Ectodermal cell (in vitro differentiated cells): ENCODE measurements around the gene FBXL7.

Experiments used
- H3K27ac ChIP-seq: 2 replicates; pipeline ENCODE4 v1.7.0; 2013; ENCODE audit warnings: mild to moderate bottlenecking, low read depth, low read length; ENCODE audit not compliant: insufficient read depth, poor library complexity, severe bottlenecking
- H3K27me3 ChIP-seq: 2 replicates; pipeline ENCODE4 v1.7.0; 2013; ENCODE audit warnings: mild to moderate bottlenecking, low read length; ENCODE audit not compliant: insufficient read depth, control insufficient read depth, poor library complexity, severe bottlenecking
- H3K36me3 ChIP-seq: one replicate; pipeline ENCODE4 v1.7.0; 2013; ENCODE audit warnings: low read length; ENCODE audit not compliant: control insufficient read depth, insufficient read depth
- H3K4me1 ChIP-seq: one replicate; pipeline ENCODE4 v1.7.0; 2013; ENCODE audit warnings: low read length; ENCODE audit not compliant: control insufficient read depth, insufficient read depth
- H3K4me3 ChIP-seq: 2 replicates; pipeline ENCODE4 v1.7.0; 2013; ENCODE audit warnings: low read depth, low read length, control low read depth; ENCODE audit not compliant: insufficient read depth
- H3K9me3 ChIP-seq: 2 replicates; pipeline ENCODE4 v1.7.0; 2013; ENCODE audit warnings: mild to moderate bottlenecking, low read length, moderate library complexity; ENCODE audit not compliant: control insufficient read depth
- WGBS, 2 experiments: methylation state at CpG; one replicate each; pipeline ENCODE4 v1.1.7; 2013; ENCODE audit warnings: missing lambda C conversion rate in 2 of 2; 5-methylcytosine and 5-hydroxymethylcytosine counted together

FBXL7 gene

GRCh38 chr5:15520856-15521255 is 20.9 kb downstream of the FBXL7 start:
- Histone ChIP-seq H3K4me1 (peaks cover 17% of the 10 kb centered on the region), H3K4me3 (no peak overlapping the region), H3K36me3 (no peaks in the 10 kb centered on the region), H3K27me3 (no peaks in the 10 kb centered on the region), H3K27ac (no peak overlapping the region), H3K9me3 (no peaks in the 10 kb centered on the region)
- 94 to 97% methylated on average over 4 to 5 of the region's 5 CpGs for WGBS, 2 experiments

GRCh38 chr5:15521381-15522186 is 21.6 kb downstream of the FBXL7 start:
- H3K4me3 ChIP-seq = no peak overlapping the region
- H3K27ac ChIP-seq = no peak overlapping the region
- WGBS, 2 experiments = 82% methylated on average over 6 to 7 of the region's 8 CpGs
- H3K27me3 ChIP-seq = no peaks in the 10 kb centered on the region
- H3K9me3 ChIP-seq = no peaks in the 10 kb centered on the region
- peaks cover 17% of the 10 kb centered on the region for H3K4me1 ChIP-seq
- H3K36me3 ChIP-seq = no peaks in the 10 kb centered on the region

GRCh38 chr5:15522187-15522520 is 22.2 kb downstream of the FBXL7 start:
- peaks cover 17% of the 10 kb centered on the region for H3K4me1 ChIP-seq
- H3K27ac ChIP-seq = no peak overlapping the region
- H3K36me3 ChIP-seq = no peaks in the 10 kb centered on the region
- H3K4me3 ChIP-seq = no peak overlapping the region
- 73 to 75% methylated on average over 3 of the region's 3 CpGs for WGBS, 2 experiments
- no peaks in the 10 kb centered on the region for H3K27me3 ChIP-seq
- H3K9me3 ChIP-seq = no peaks in the 10 kb centered on the region

- no peaks in the 10 kb centered on the region for H3K36me3 ChIP-seq
- H3K27ac ChIP-seq = no peak overlapping the region
- H3K27me3 ChIP-seq = no peaks in the 10 kb centered on the region
- 91 to 94% methylated on average over 2 of the region's 2 CpGs for WGBS, 2 experiments
- H3K9me3 ChIP-seq = no peaks in the 10 kb centered on the region
- no peak overlapping the region for H3K4me3 ChIP-seq
- peaks cover 17% of the 10 kb centered on the region for H3K4me1 ChIP-seq
These were observed 24.7 kb downstream of the FBXL7 start for GRCh38 chr5:15524712-15525111.

GRCh38 chr5:15525703-15526275 is 25.8 kb downstream of the FBXL7 start:
- Histone ChIP-seq H3K27me3 (no peaks in the 10 kb centered on the region), H3K4me1 (peaks cover 16% of the 10 kb centered on the region), H3K9me3 (no peaks in the 10 kb centered on the region), H3K27ac (no peak overlapping the region), H3K4me3 (no peak overlapping the region), H3K36me3 (no peaks in the 10 kb centered on the region)
- 97 to 99% methylated on average over 3 of the region's 3 CpGs for WGBS, 2 experiments

GRCh38 chr5:15526413-15526812 is 26.4 kb downstream of the FBXL7 start:
- H3K4me3 ChIP-seq = no peak overlapping the region
- H3K36me3 ChIP-seq = no peaks in the 10 kb centered on the region
- peaks cover 10% of the 10 kb centered on the region for H3K4me1 ChIP-seq
- H3K9me3 ChIP-seq = no peaks in the 10 kb centered on the region
- 96 to 97% methylated on average over 3 of the region's 3 CpGs for WGBS, 2 experiments
- no peak overlapping the region for H3K27ac ChIP-seq
- H3K27me3 ChIP-seq = no peaks in the 10 kb centered on the region

GRCh38 chr5:15528476-15528875 is 28.5 kb downstream of the FBXL7 start:
- 78 to 100% methylated on average over 1 of the region's 3 CpGs for WGBS, 2 experiments
- no peaks in the 10 kb centered on the region for H3K36me3 ChIP-seq
- H3K4me3 ChIP-seq = no peak overlapping the region
- no peaks in the 10 kb centered on the region for H3K27me3 ChIP-seq
- H3K4me1 ChIP-seq = no peaks in the 10 kb centered on the region
- no peak overlapping the region for H3K27ac ChIP-seq
- no peaks in the 10 kb centered on the region for H3K9me3 ChIP-seq

GRCh38 chr5:15529013-15529412 is 29.0 kb downstream of the FBXL7 start:
- 95 to 97% methylated on average over 5 of the region's 5 CpGs for WGBS, 2 experiments
- no peak overlapping the region for H3K4me3 ChIP-seq
- no peak overlapping the region for H3K27ac ChIP-seq
- H3K9me3 ChIP-seq = no peaks in the 10 kb centered on the region
- no peaks in the 10 kb centered on the region for H3K4me1 ChIP-seq
- H3K36me3 ChIP-seq = no peaks in the 10 kb centered on the region
- H3K27me3 ChIP-seq = no peaks in the 10 kb centered on the region

- Histone ChIP-seq H3K4me1 (no peaks in the 10 kb centered on the region), H3K27me3 (no peaks in the 10 kb centered on the region), H3K27ac (no peak overlapping the region), H3K36me3 (no peaks in the 10 kb centered on the region), H3K9me3 (no peaks in the 10 kb centered on the region), H3K4me3 (no peak overlapping the region)
- WGBS, 2 experiments = 85 to 99% methylated on average over 2 of the region's 2 CpGs
These were observed 29.8 kb downstream of the FBXL7 start for GRCh38 chr5:15529821-15530220.

GRCh38 chr5:15533129-15533893 is 33.3 kb downstream of the FBXL7 start:
- no peak overlapping the region for H3K4me3 ChIP-seq
- H3K27ac ChIP-seq = no peak overlapping the region
- peaks cover 1% of the 10 kb centered on the region for H3K4me1 ChIP-seq
- 95% methylated on average over 5 of the region's 5 CpGs for WGBS, 2 experiments
- H3K27me3 ChIP-seq = no peaks in the 10 kb centered on the region
- H3K9me3 ChIP-seq = peaks cover 6% of the 10 kb centered on the region
- no peaks in the 10 kb centered on the region for H3K36me3 ChIP-seq
